Measurements from ENCODE around the gene ZFAND6.

ZFAND6 gene

DNA sequence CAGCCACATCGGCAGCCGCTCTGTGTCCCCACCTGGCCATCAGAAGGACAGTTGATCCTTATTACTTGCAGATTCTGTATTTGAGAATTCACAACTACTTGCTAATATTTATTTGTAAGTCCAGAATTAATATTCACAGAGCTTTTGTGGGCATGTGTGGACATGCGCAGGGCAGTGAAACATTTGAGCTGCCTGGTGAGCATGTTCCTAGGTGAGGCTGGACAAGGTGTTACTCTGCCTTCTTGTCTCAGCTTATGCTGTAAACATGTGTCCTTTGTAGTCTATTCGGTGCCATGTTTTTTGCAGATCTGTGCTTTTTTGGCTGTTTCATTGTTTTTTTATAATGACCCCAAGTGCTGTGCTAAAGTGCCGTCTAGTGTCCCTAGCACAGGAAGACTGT, 108.9 kb downstream of the ZFAND6 start:
- TF ChIP-seq EZH2phosphoT487 (IDR thresholded peaks at IDR 0.05; ENCODE audit: borderline replicate concordance) (no peak), CTCF (conservative IDR thresholded peaks at IDR 0.05; ENCODE audit: low read length) (no peak)
- Histone ChIP-seq H3K79me2 (ENCODE audit: insufficient read depth, low read length) (no peaks in the 10 kb centered on the region), H3K27me3 (ENCODE audit: insufficient read depth, low read length, poor library complexity, severe bottlenecking) (no peaks in the 10 kb centered on the region)

GRCh38 chr15:80169768-80170357, 110.4 kb downstream of the ZFAND6 start:
- Histone ChIP-seq H2AFZ (ENCODE audit: low read length) (no peak overlapping the region), H3K79me2 (ENCODE audit: insufficient read depth, low read length) (no peaks in the 10 kb centered on the region), H3F3A (ENCODE audit: low read depth) (no peaks in the 10 kb centered on the region), H3K36me3 (ENCODE audit: insufficient read depth, low read length) (no peaks in the 10 kb centered on the region; the same call in 1 of the 2 replicates), H4K20me1 (ENCODE audit: insufficient read depth, low read length, poor library complexity, severe bottlenecking) (no peaks in the 10 kb centered on the region), H3K9me3 (ENCODE audit: insufficient read depth, low read depth, low read length) (no peaks in the 10 kb centered on the region), H3K4me3 (ENCODE audit: low read length, poor library complexity, severe bottlenecking) (no peak overlapping the region), H3K4me2 (ENCODE audit: low read depth, low read length, poor library complexity, severe bottlenecking) (no peak overlapping the region), H3K9ac (ENCODE audit: low read depth, low read length, poor library complexity, severe bottlenecking) (no peak overlapping the region), H3K4me1 (ENCODE audit: insufficient read depth, low read length, poor library complexity, severe bottlenecking) (no peaks in the 10 kb centered on the region), H3K27me3 (ENCODE audit: insufficient read depth, low read length, poor library complexity, severe bottlenecking) (no peaks in the 10 kb centered on the region), H3K9me2 (replicated peaks; ENCODE audit: low read depth, low read length) (no peaks in the 10 kb centered on the region)
- TF ChIP-seq CTCF (conservative IDR thresholded peaks at IDR 0.05; ENCODE audit: low read length) (no peak), EZH2phosphoT487 (IDR thresholded peaks at IDR 0.05; ENCODE audit: borderline replicate concordance) (no peak)

More for the DNA sequence above, 108.9 kb downstream of the ZFAND6 start:
- Histone ChIP-seq H2AFZ (ENCODE audit: low read length) (no peak overlapping the region), H3K4me2 (ENCODE audit: low read depth, low read length, poor library complexity, severe bottlenecking) (no peak overlapping the region), H3K9me3 (ENCODE audit: insufficient read depth, low read depth, low read length) (no peaks in the 10 kb centered on the region), H3K36me3 (ENCODE audit: insufficient read depth, low read length) (no peaks in the 10 kb centered on the region; the same call in 1 of the 2 replicates), H3K4me3 (ENCODE audit: low read length, poor library complexity, severe bottlenecking) (no peak overlapping the region), H3K9me2 (replicated peaks; ENCODE audit: low read depth, low read length) (no peaks in the 10 kb centered on the region), H3K4me1 (ENCODE audit: insufficient read depth, low read length, poor library complexity, severe bottlenecking) (no peaks in the 10 kb centered on the region), H3K9ac (ENCODE audit: low read depth, low read length, poor library complexity, severe bottlenecking) (no peak overlapping the region), H4K20me1 (ENCODE audit: insufficient read depth, low read length, poor library complexity, severe bottlenecking) (no peaks in the 10 kb centered on the region), H3F3A (ENCODE audit: low read depth) (no peaks in the 10 kb centered on the region)

- no peak overlapping the region for H2AFZ ChIP-seq (ENCODE audit: low read length)
- no peak overlapping the region for H3K4me2 ChIP-seq (ENCODE audit: low read depth, low read length, poor library complexity, severe bottlenecking)
- no peak for TF ChIP-seq CTCF (conservative IDR thresholded peaks at IDR 0.05; ENCODE audit: low read length)
- no peak for TF ChIP-seq EZH2phosphoT487 (IDR thresholded peaks at IDR 0.05; ENCODE audit: borderline replicate concordance)
- H3K36me3 ChIP-seq (ENCODE audit: insufficient read depth, low read length) = no peaks in the 10 kb centered on the region; the same call in 1 of the 2 replicates
- H3K4me3 ChIP-seq (ENCODE audit: low read length, poor library complexity, severe bottlenecking) = no peak overlapping the region
- H3K4me1 ChIP-seq (ENCODE audit: insufficient read depth, low read length, poor library complexity, severe bottlenecking) = no peaks in the 10 kb centered on the region
- no peaks in the 10 kb centered on the region for H3K9me2 ChIP-seq (replicated peaks; ENCODE audit: low read depth, low read length)
- no peak overlapping the region for H3K9ac ChIP-seq (ENCODE audit: low read depth, low read length, poor library complexity, severe bottlenecking)
- H3K9me3 ChIP-seq (ENCODE audit: insufficient read depth, low read depth, low read length) = no peaks in the 10 kb centered on the region
- H4K20me1 ChIP-seq (ENCODE audit: insufficient read depth, low read length, poor library complexity, severe bottlenecking) = no peaks in the 10 kb centered on the region
- no peaks in the 10 kb centered on the region for H3K79me2 ChIP-seq (ENCODE audit: insufficient read depth, low read length)
- H3F3A ChIP-seq (ENCODE audit: low read depth) = no peaks in the 10 kb centered on the region
- no peaks in the 10 kb centered on the region for H3K27me3 ChIP-seq (ENCODE audit: insufficient read depth, low read length, poor library complexity, severe bottlenecking)
These were observed 111.1 kb downstream of the ZFAND6 start for GRCh38 chr15:80170596-80170995.
